ENCODE measurements around the gene AGAP1.

The AGAP1 gene

GRCh38 chr2:236173729-236174607, 680.1 kb downstream of the AGAP1 start:
- DNase-seq (ENCODE audit: low read depth): no peak

DNA sequence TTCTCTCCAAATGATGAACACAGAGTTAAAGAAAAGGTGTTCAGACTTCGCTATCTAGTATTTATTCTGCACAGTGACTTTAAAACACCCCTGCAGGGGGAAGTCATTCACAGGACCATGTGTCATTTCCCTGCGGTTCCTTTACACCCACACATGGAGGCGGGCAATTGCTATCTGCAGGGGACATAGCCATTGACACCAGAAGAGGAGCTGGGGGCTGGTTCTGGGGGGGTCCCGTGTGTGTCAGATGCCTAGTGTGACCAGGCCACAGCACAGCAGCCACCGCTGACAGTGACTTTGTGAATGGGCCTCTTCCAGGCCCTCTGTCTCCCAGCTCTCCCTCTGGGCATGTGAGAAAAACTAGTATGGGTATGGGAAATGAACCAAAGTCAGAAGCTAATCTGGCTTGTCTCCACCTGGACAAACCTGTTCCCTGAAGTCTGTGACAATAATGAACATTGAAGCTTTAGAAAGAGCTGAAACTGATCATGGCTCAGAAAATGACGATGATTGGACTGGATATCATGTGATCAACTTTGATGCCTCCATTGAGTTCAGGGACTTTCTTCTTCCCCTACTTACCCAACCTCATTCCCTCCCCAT, 681.8 kb downstream of the AGAP1 start:
- DNase-seq (ENCODE audit: low read depth): no peak

DNA sequence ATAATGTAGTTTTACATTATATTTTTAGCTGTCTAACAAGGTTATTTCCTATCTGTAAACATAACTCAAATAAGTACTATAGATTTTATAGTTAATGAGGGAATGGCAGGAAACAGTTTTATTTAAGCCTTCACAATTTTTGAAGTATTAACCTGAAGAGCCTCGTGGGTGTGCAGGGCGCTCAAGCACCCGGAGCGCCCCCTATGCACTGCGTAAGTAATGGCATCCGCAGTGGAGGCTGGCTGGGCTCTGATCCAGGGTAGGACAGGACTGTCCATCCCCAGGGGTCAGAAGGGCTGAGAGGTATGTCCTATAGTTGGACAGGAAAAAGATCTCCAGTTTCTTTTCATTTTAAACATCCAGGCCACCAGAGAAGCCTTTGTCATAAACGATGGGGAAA, 682.6 kb downstream of the AGAP1 start:
- no peak for DNase-seq (ENCODE audit: low read depth)

- DNase-seq (ENCODE audit: low read depth): no peak
Observed at GRCh38 chr2:236176951-236177350, 683.1 kb downstream of the AGAP1 start.

GRCh38 chr2:236177604-236177966, 683.7 kb downstream of the AGAP1 start:
- no peak for DNase-seq (ENCODE audit: low read depth)

DNA sequence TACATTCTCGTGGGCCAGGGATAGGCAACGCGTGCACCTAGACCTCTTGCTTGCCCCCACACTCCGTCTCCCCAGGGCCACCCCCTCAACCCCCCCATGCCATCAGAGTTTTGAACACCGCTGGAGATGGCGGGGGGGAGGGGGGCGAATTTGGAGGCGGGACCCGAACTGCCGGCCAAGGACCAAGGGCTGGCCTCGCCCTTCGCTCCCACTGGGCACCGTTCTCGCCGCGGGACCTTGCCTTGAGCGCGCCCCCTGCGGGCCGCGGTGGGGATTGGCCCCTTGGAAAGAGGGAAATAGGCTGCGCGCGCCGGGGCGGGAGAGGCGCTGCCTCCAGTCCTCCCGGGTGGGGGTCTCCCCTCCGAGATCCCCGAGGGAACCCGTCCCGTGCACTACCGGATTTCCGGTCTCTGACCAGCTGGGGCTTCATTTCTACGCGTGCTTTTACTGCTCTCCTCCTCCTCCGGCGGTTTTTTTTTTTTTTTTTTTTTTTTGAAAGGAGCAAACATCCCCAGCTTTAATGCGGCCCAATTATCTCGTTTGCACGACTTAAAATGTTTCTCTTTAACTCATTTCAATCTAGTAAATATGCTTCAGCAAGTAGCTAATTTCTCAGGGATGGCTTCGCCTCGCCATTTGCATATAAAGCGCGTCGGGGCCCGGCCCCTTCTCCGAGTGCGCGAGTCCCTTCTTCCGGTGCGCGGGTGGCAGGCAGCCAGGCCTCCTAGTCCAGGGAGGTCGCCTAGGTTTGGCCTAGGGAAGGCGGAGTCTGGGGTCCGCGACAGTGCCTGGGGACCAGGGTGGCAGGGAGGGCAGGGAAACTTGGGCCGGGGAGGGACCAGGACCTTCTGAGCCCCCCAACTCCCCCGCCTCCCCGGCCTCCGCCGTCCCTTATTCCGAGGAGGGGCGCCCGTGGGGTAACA, 684.4 kb downstream of the AGAP1 start:
- DNase-seq (ENCODE audit: low read depth): no peak

GRCh38 chr2:236178890-236179235, 685.0 kb downstream of the AGAP1 start:
- DNase-seq (ENCODE audit: low read depth): no peak

DNA sequence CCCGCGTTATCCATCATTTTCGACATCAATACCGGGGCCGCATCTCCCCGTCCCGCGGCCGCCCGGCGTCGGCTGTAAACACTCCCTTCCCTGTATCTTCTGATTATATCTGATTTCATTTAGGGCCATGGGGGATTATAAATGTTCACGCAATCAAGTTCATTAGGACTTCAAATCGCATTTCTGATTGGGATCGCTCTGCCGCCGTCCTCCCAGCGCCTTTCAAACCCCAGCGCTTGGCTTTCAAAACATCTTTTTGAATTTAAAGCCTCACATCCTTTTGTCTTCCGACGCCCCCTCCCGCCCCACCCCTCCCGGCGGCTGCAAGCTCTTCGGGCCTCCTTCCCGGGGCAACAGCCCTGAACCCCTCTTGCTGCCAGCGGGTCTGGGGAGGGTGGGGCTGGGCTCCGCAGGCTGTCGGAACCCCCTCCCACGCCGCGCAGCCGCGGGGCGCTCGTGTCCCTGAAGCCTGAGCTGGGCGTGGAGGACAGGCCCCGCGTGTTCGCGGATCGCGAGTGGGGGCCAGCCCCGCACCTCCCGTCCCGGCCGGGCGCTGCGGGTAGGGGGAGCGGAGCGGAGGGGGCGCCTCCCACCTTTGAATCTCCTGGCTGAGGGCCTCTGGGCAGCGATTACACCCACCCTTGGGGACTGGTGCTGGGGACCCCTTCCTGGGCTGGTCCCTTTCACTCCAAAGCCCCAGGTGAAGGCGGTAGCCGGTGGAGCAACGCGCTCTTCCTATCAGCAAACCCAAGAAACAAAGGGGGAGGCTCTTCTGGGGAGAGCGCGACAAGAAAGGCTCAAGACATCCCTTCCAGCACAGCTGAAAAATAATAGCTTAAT, 685.6 kb downstream of the AGAP1 start:
- no peak for DNase-seq (ENCODE audit: low read depth)

GRCh38 chr2:236180076-236180816, 686.4 kb downstream of the AGAP1 start:
- no peak for DNase-seq (ENCODE audit: low read depth)

DNA sequence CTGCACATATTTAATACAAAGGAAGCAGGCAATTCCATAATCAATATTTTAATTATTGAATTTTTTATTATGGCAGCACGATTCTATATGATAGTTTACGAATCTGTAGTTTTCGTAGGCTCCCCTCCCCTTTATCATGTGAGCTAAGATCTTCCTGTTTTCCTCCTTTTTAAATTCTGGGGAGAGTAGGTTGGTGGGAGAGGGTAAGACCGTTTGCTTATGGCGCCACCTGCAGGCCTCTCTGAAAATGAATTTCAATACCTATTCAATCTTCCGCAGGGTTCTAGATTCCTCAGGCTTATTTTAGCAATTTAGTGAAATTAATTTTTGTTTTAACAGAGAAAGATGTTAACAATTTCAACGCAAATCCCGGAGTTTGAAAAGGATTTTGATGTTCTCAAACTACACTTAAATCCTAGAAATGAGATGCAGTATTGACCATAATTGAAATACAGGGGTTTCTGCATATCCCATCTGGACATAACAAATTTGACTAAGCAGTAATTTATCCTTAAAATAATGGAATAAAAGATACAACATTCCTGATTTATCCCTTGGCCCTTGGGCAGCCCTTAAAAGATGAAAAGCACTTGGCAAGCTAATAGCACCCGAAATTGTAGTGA, 687.1 kb downstream of the AGAP1 start:
- no peak for DNase-seq (ENCODE audit: low read depth)

Data from stromal cell of bone marrow (primary cell).